WTC11 (cell line): Measurements from ENCODE around the gene TWF2. TPM values are rescaled to one million over a fixed set of nuclear protein-coding genes. Genes with fewer than 3 reads are reported as not detected.

ENCODE experiments used
- ATAC-seq: fragments of 200-7000 bp; cut with Tn5 transposase; 2 replicates; pipeline ENCODE4 v1.10.0; 2021; ENCODE audit warnings: mild to moderate bottlenecking, moderate library complexity
- CTCF ChIA-PET: fragments of 300-600 bp; sonication (Branson Sonifier 250); formaldehyde crosslinking; loops from one replicate; lab custom pipeline; 2021; ENCODE audit warnings: antibody characterized with exemption; lab: Charles Lee
- POLR2A ChIA-PET: fragments of 350-600 bp; sonication (Branson Sonifier 250); formaldehyde crosslinking; loops from one replicate; lab custom pipeline; 2021; ENCODE audit warnings: antibody characterized with exemption; lab: Charles Lee
- DNase-seq: peaks from one replicate; pipeline ENCODE4 v3.0.0; 2021; ENCODE audit warnings: low spot score
- H3K27ac Mint-ChIP-seq: 2 replicates; pipeline ENCODE4 v1.8.0; 2021; ENCODE audit warnings: mixed read lengths
- H3K27me3 Mint-ChIP-seq: 2 replicates; pipeline ENCODE4 v1.8.0; 2021; ENCODE audit warnings: low read depth, mild to moderate bottlenecking, moderate library complexity, mixed read lengths
- H3K36me3 Mint-ChIP-seq: 2 replicates; pipeline ENCODE4 v1.8.0; 2021; ENCODE audit warnings: mixed read lengths
- H3K4me1 Mint-ChIP-seq: 2 replicates; pipeline ENCODE4 v1.8.0; 2022; ENCODE audit warnings: mixed read lengths
- H3K4me3 Mint-ChIP-seq: 2 replicates; pipeline ENCODE4 v1.8.0; 2021; ENCODE audit warnings: mild to moderate bottlenecking, moderate library complexity, mixed read lengths
- H3K9me3 Mint-ChIP-seq: 2 replicates; pipeline ENCODE4 v1.8.0; 2021; ENCODE audit warnings: mixed read lengths
- ATF1 ChIP-seq: sonication (generic); formaldehyde crosslinking; IDR thresholded peaks from 2 replicates; pipeline ENCODE4 v1.8.1; 2023; ENCODE audit warnings: mild to moderate bottlenecking, moderate library complexity, missing genetic modification reagents
- GTF2I ChIP-seq: fragments of 250-450 bp; sonication (Bioruptor Pico); conservative IDR thresholded peaks from 2 replicates; pipeline ENCODE4 v1.4.0; 2021; ENCODE audit warnings: mild to moderate bottlenecking
- HMGA2 ChIP-seq: fragments of 250-450 bp; sonication (Bioruptor Pico); IDR thresholded peaks from 2 replicates; pipeline ENCODE4 v1.4.0; 2021; ENCODE audit warnings: mild to moderate bottlenecking, moderate library complexity
- IRF2 ChIP-seq: sonication (generic); formaldehyde crosslinking; IDR thresholded peaks from 2 replicates; pipeline ENCODE4 v1.8.0; 2022; ENCODE audit warnings: low read depth, missing genetic modification reagents, borderline replicate concordance
- MYBL2 ChIP-seq: sonication (generic); formaldehyde crosslinking; IDR thresholded peaks from 2 replicates; pipeline ENCODE4 v1.8.1; 2023; ENCODE audit warnings: mild to moderate bottlenecking, moderate library complexity, missing genetic modification reagents
- NFATC4 ChIP-seq: fragments of 250-450 bp; sonication (Bioruptor Pico); IDR thresholded peaks from 2 replicates; pipeline ENCODE4 v1.9.0; 2021; ENCODE audit warnings: mild to moderate bottlenecking
- RELA ChIP-seq: sonication (generic); formaldehyde crosslinking; IDR thresholded peaks from 2 replicates; pipeline ENCODE4 v1.8.1; 2022; ENCODE audit warnings: missing genetic modification reagents, mild to moderate bottlenecking, borderline replicate concordance
- TEAD4 ChIP-seq: sonication (generic); formaldehyde crosslinking; IDR thresholded peaks from 2 replicates; pipeline ENCODE4 v1.8.0; 2022; ENCODE audit warnings: mild to moderate bottlenecking, missing genetic modification reagents
- ZBTB21 ChIP-seq: sonication (generic); formaldehyde crosslinking; IDR thresholded peaks from 2 replicates; pipeline ENCODE4 v1.8.1; 2023; ENCODE audit warnings: mild to moderate bottlenecking, missing genetic modification reagents, borderline replicate concordance
- ZNF232 ChIP-seq: sonication (generic); formaldehyde crosslinking; IDR thresholded peaks from 2 replicates; pipeline ENCODE4 v1.8.0; 2022; ENCODE audit warnings: mild to moderate bottlenecking, missing genetic modification reagents
- ZNF416 ChIP-seq: fragments of 250-450 bp; sonication (Bioruptor Pico); IDR thresholded peaks from 2 replicates; pipeline ENCODE4 v1.9.0; 2021; ENCODE audit warnings: mild to moderate bottlenecking, inconsistent platforms
- total RNA-seq: library from RNA; stranded (reverse); gene quantifications from 3 replicates; pipeline ENCODE4 v1.2.3, GENCODE V29; 2021
- TF ChIP-seq, protein P1 (sequence below): sonication (generic); formaldehyde crosslinking; IDR thresholded peaks from 2 replicates; pipeline ENCODE4 v1.8.1; 2022; ENCODE audit warnings: missing genetic modification reagents, borderline replicate concordance
- TF ChIP-seq, protein P2 (sequence below): sonication (generic); formaldehyde crosslinking; IDR thresholded peaks from 2 replicates; pipeline ENCODE4 v1.8.0; 2022; ENCODE audit warnings: mild to moderate bottlenecking, missing genetic modification reagents
- TF ChIP-seq, protein P3 (sequence below): sonication (generic); formaldehyde crosslinking; conservative IDR thresholded peaks from 2 replicates; pipeline ENCODE4 v1.8.1; 2023; ENCODE audit warnings: mild to moderate bottlenecking, low read depth, missing genetic modification reagents, moderate library complexity
- TF ChIP-seq, protein P4 (sequence below): fragments of 250-450 bp; sonication (Bioruptor Pico); conservative IDR thresholded peaks from 2 replicates; pipeline ENCODE4 v1.9.0; 2021; ENCODE audit warnings: mild to moderate bottlenecking
- TF ChIP-seq, protein P5 (sequence below): fragments of 200-600 bp; IDR thresholded peaks from 2 replicates; pipeline ENCODE4 v1.8.0; 2022; ENCODE audit warnings: antibody characterized with exemption
- TF ChIP-seq, protein P6 (sequence below): sonication (generic); formaldehyde crosslinking; IDR thresholded peaks from 2 replicates; pipeline ENCODE4 v1.8.1; 2023; ENCODE audit warnings: mild to moderate bottlenecking, missing genetic modification reagents
- TF ChIP-seq, protein P7 (sequence below): fragments of 250-450 bp; sonication (Bioruptor Pico); IDR thresholded peaks from 2 replicates; pipeline ENCODE4 v1.9.0; 2021; ENCODE audit warnings: mild to moderate bottlenecking

The TWF2 gene
- total RNA-seq, 1 experiment from 2014 or later = 71.1 TPM

DNA sequence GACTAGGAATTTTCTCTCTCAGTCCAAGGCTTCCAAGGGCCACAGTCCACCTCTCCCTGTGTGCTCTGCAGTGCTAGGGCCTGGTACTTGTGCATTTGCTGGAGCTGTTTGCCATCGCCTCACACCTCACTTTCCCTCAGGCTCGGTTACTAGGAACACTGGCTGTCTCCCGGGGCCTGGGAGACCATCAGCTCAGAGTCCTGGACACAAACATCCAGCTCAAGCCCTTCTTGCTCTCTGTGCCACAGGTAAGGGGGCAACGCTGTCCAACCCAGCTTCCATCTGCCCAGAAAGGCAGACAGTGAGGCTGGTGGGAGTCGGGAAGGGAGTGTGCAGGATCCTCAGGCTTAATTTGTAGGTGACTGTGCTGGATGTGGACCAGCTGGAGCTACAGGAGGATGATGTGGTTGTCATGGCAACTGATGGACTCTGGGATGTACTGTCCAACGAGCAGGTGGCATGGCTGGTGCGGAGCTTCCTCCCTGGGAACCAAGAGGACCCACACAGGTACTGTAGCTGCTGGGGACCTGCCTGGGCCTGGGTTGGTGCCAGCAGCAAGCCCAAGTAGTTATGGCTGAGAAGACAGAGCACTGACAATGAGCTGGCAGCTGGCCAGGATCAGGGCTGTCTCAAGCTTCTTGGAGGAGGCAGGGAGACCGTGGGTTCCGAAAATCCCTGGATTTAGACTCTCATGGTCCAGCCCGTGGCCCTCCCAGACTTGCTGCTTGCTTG is 10.0 kb upstream of the TWF2 start:
- peaks cover 16% of the 10 kb centered on the region for H3K36me3 Mint-ChIP-seq
- H3K4me3 Mint-ChIP-seq = no peak overlapping the region
- DNase-seq = no peak
- POLR2A ChIA-PET = interaction anchor here (0.6 to 1.9 kb wide), 3 partner anchors 9 to 94 kb away, joined by 3 to 5 read pairs (median 5); partner anchors contain the start of genes POC1A and TWF2
- H3K27ac Mint-ChIP-seq = no peak overlapping the region
- H3K27me3 Mint-ChIP-seq = peaks cover 34% of the 10 kb centered on the region
- CTCF ChIA-PET = interaction anchor here (0.8 to 2.3 kb wide), 11 partner anchors 10 to 140 kb away, joined by 3 to 22 read pairs (median 5); partner anchors contain the start of genes TWF2 and WDR82
- ATAC-seq = no peak
- H3K9me3 Mint-ChIP-seq = no peaks in the 10 kb centered on the region
- H3K4me1 Mint-ChIP-seq = peaks cover 9% of the 10 kb centered on the region; the same call in 1 of the 2 replicates
- TF ChIP-seq ZNF416 (CRISPR knock-in tag) (no peak), NFATC4 (CRISPR knock-in tag) (no peak)
- TF ChIP-seq, protein P1, sequence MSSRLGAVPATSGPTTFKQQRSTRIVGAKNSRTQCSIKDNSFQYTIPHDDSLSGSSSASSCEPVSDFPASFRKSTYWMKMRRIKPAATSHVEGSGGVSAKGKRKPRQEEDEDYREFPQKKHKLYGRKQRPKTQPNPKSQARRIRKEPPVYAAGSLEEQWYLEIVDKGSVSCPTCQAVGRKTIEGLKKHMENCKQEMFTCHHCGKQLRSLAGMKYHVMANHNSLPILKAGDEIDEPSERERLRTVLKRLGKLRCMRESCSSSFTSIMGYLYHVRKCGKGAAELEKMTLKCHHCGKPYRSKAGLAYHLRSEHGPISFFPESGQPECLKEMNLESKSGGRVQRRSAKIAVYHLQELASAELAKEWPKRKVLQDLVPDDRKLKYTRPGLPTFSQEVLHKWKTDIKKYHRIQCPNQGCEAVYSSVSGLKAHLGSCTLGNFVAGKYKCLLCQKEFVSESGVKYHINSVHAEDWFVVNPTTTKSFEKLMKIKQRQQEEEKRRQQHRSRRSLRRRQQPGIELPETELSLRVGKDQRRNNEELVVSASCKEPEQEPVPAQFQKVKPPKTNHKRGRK (CRISPR knock-in tag) = no peak

DNA sequence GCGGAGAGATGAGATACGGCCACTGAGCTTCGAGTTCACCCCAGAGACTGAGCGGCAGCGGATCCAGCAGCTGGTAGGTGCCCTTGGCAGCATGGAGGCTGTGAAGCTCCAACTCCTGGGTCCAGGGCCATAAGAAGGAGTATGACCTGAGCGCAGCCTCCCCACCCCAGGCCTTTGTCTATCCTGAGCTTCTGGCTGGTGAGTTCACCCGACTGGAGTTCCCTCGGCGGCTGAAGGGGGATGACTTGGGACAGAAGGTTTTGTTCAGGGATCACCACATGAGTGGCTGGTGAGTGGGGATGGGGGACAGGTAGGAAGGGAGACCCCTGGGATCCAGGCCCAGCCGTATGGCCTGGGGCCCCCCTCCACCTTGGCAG is 9.2 kb upstream of the TWF2 start:
- ChIA-PET CTCF (interaction anchor here (1.0 to 2.3 kb wide), 7 partner anchors 9 to 137 kb away, joined by 3 to 22 read pairs (median 6); partner anchors contain the start of genes TWF2 and WDR82), POLR2A (interaction anchor here (0.6 to 1.9 kb wide), 3 partner anchors 8 to 93 kb away, joined by 3 to 5 read pairs (median 5); partner anchors contain the start of genes POC1A and TWF2)
- Mint-ChIP-seq H3K27me3 (peaks cover 42% of the 10 kb centered on the region), H3K27ac (no peak overlapping the region), H3K9me3 (no peaks in the 10 kb centered on the region), H3K36me3 (peaks cover 9% of the 10 kb centered on the region), H3K4me1 (peaks cover 9% of the 10 kb centered on the region; the same call in 1 of the 2 replicates), H3K4me3 (no peak overlapping the region)
- ATAC-seq = no peak
- no peak for DNase-seq
- no peak for TF ChIP-seq MYBL2
- TF ChIP-seq, protein P2, sequence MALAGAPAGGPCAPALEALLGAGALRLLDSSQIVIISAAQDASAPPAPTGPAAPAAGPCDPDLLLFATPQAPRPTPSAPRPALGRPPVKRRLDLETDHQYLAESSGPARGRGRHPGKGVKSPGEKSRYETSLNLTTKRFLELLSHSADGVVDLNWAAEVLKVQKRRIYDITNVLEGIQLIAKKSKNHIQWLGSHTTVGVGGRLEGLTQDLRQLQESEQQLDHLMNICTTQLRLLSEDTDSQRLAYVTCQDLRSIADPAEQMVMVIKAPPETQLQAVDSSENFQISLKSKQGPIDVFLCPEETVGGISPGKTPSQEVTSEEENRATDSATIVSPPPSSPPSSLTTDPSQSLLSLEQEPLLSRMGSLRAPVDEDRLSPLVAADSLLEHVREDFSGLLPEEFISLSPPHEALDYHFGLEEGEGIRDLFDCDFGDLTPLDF (CRISPR knock-in tag) = no peak
- no peak for TF ChIP-seq ZBTB21 (CRISPR knock-in tag)
- no peak for TF ChIP-seq ATF1 (CRISPR knock-in tag)
- no peak for TF ChIP-seq TEAD4 (CRISPR knock-in tag)
- TF ChIP-seq, protein P3, sequence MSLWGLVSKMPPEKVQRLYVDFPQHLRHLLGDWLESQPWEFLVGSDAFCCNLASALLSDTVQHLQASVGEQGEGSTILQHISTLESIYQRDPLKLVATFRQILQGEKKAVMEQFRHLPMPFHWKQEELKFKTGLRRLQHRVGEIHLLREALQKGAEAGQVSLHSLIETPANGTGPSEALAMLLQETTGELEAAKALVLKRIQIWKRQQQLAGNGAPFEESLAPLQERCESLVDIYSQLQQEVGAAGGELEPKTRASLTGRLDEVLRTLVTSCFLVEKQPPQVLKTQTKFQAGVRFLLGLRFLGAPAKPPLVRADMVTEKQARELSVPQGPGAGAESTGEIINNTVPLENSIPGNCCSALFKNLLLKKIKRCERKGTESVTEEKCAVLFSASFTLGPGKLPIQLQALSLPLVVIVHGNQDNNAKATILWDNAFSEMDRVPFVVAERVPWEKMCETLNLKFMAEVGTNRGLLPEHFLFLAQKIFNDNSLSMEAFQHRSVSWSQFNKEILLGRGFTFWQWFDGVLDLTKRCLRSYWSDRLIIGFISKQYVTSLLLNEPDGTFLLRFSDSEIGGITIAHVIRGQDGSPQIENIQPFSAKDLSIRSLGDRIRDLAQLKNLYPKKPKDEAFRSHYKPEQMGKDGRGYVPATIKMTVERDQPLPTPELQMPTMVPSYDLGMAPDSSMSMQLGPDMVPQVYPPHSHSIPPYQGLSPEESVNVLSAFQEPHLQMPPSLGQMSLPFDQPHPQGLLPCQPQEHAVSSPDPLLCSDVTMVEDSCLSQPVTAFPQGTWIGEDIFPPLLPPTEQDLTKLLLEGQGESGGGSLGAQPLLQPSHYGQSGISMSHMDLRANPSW (CRISPR knock-in tag) = no peak
- TF ChIP-seq, protein P4, sequence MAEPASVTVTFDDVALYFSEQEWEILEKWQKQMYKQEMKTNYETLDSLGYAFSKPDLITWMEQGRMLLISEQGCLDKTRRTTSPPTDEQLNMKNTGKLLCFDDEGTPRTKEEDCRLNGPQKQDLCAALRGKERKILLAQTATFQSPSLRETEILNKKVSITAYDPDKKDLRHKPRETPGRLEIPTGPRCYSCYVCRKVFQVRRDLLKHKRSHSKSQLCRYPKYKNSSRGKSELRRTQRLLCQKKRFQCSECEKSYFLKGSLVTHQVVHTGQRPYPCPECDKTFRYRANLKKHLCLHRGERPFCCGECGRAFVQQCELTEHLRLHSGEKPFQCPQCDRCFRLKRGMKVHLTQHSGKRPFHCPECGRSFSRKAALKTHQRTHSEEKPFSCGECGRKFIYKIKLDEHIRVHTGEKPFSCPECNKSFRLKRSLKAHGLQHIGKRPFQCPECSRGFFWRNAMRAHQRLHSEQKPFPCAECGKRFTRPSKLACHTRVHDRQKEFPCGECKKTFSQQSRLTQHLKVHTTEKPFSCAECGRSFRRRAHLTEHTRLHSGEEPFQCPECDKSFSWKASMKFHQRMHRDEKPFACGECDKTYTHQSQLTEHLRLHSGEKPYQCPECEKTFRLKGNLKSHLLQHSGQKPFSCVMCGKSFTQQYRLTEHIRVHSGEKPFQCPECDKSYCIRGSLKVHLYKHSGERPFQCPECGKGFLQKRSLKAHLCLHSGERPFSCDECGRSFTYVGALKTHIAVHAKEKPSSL = no peak
- TF ChIP-seq HMGA2 = no peak
- no peak for TF ChIP-seq RELA
- TF ChIP-seq, protein P5, sequence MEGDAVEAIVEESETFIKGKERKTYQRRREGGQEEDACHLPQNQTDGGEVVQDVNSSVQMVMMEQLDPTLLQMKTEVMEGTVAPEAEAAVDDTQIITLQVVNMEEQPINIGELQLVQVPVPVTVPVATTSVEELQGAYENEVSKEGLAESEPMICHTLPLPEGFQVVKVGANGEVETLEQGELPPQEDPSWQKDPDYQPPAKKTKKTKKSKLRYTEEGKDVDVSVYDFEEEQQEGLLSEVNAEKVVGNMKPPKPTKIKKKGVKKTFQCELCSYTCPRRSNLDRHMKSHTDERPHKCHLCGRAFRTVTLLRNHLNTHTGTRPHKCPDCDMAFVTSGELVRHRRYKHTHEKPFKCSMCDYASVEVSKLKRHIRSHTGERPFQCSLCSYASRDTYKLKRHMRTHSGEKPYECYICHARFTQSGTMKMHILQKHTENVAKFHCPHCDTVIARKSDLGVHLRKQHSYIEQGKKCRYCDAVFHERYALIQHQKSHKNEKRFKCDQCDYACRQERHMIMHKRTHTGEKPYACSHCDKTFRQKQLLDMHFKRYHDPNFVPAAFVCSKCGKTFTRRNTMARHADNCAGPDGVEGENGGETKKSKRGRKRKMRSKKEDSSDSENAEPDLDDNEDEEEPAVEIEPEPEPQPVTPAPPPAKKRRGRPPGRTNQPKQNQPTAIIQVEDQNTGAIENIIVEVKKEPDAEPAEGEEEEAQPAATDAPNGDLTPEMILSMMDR = no peak
- no peak for TF ChIP-seq IRF2 (CRISPR knock-in tag)
- TF ChIP-seq GTF2I = no peak
- TF ChIP-seq, protein P6, sequence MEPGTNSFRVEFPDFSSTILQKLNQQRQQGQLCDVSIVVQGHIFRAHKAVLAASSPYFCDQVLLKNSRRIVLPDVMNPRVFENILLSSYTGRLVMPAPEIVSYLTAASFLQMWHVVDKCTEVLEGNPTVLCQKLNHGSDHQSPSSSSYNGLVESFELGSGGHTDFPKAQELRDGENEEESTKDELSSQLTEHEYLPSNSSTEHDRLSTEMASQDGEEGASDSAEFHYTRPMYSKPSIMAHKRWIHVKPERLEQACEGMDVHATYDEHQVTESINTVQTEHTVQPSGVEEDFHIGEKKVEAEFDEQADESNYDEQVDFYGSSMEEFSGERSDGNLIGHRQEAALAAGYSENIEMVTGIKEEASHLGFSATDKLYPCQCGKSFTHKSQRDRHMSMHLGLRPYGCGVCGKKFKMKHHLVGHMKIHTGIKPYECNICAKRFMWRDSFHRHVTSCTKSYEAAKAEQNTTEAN (CRISPR knock-in tag) = no peak
- no peak for TF ChIP-seq ZNF232 (CRISPR knock-in tag)
- TF ChIP-seq, protein P7, sequence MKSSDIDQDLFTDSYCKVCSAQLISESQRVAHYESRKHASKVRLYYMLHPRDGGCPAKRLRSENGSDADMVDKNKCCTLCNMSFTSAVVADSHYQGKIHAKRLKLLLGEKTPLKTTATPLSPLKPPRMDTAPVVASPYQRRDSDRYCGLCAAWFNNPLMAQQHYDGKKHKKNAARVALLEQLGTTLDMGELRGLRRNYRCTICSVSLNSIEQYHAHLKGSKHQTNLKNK (CRISPR knock-in tag) = no peak
